MG63 (cell line): Measurements from ENCODE around the gene CUL7. TPM values are rescaled to one million over a fixed set of nuclear protein-coding genes. Genes with fewer than 3 reads are reported as not detected.
"Not testable (repeated sequence)": the region's sequence is repeated elsewhere in the genome, so short reads cannot be mapped to it uniquely, and the experiment has no call there.

Experiments used
- DNase-seq: peaks from one replicate; pipeline ENCODE4 v3.0.0-alpha.2; 2020
- H3K27me3 ChIP-seq: fragments of 250-450 bp; sonication (Bioruptor Pico); 2 replicates; pipeline ENCODE4 v1.5.1; 2020; ENCODE audit warnings: mild to moderate bottlenecking, moderate library complexity
- H3K36me3 ChIP-seq: fragments of 250-450 bp; sonication (Bioruptor Pico); 2 replicates; pipeline ENCODE4 v1.5.1; 2020; ENCODE audit warnings: mild to moderate bottlenecking, moderate library complexity
- H3K4me3 ChIP-seq: fragments of 250-450 bp; sonication (Bioruptor Pico); 2 replicates; pipeline ENCODE4 v1.5.1; 2020; ENCODE audit warnings: mild to moderate bottlenecking, moderate library complexity
- H3K9me3 ChIP-seq: fragments of 250-450 bp; sonication (Bioruptor Pico); 2 replicates; pipeline ENCODE4 v1.5.1; 2020; ENCODE audit warnings: mild to moderate bottlenecking, moderate library complexity
- total RNA-seq: library from RNA; depleted of rRNA; stranded (reverse); fragments of >200 nt; shearing (Covaris generic); gene quantifications from 2 replicates; pipeline ENCODE4 v1.2.3, GENCODE V29; 2014; ENCODE audit warnings: low replicate concordance; rRNA removed

Gene CUL7
- total RNA-seq, 1 experiment from 2014 or later: 10.8 TPM

GRCh38 chr6:43013097-43013842 lies 40.4 kb downstream of the CUL7 start:
- no peak for DNase-seq
- Histone ChIP-seq H3K36me3 (peaks cover 11% of the 10 kb centered on the region), H3K4me3 (peak overlapping the region; percentile 67), H3K9me3 (no peaks in the 10 kb centered on the region), H3K27me3 (no peaks in the 10 kb centered on the region)

GRCh38 chr6:43012364-43012763 lies 41.3 kb downstream of the CUL7 start:
- Histone ChIP-seq H3K9me3 (no peaks in the 10 kb centered on the region), H3K4me3 (peak overlapping the region; percentile 67), H3K27me3 (no peaks in the 10 kb centered on the region), H3K36me3 (peaks cover 11% of the 10 kb centered on the region)
- DNase-seq: no peak

- Histone ChIP-seq H3K36me3 (peaks cover 11% of the 10 kb centered on the region), H3K27me3 (no peaks in the 10 kb centered on the region), H3K4me3 (no peak overlapping the region), H3K9me3 (no peaks in the 10 kb centered on the region)
- DNase-seq: no peak
Measured at GRCh38 chr6:43011207-43011606, 42.4 kb downstream of the CUL7 start.

- Histone ChIP-seq H3K36me3 (peaks cover 11% of the 10 kb centered on the region), H3K27me3 (no peaks in the 10 kb centered on the region), H3K9me3 (no peaks in the 10 kb centered on the region), H3K4me3 (no peak overlapping the region)
- peak; percentile 18 for DNase-seq
Measured at GRCh38 chr6:43009124-43009523, 44.5 kb downstream of the CUL7 start.

GRCh38 chr6:43007126-43007525 lies 46.5 kb downstream of the CUL7 start:
- Histone ChIP-seq H3K9me3 (no peaks in the 10 kb centered on the region), H3K27me3 (no peaks in the 10 kb centered on the region), H3K36me3 (peaks cover 10% of the 10 kb centered on the region), H3K4me3 (no peak overlapping the region)
- no peak for DNase-seq

GRCh38 chr6:43006251-43006650 lies 47.4 kb downstream of the CUL7 start:
- no peaks in the 10 kb centered on the region for H3K9me3 ChIP-seq
- H3K4me3 ChIP-seq: no peak overlapping the region
- H3K36me3 ChIP-seq: peaks cover 1% of the 10 kb centered on the region
- no peaks in the 10 kb centered on the region for H3K27me3 ChIP-seq
- no peak for DNase-seq

- Histone ChIP-seq H3K36me3 (no peaks in the 10 kb centered on the region; the same call in 1 of the 2 replicates), H3K9me3 (no peaks in the 10 kb centered on the region)
Measured at GRCh38 chr6:43005844-43006243, 47.8 kb downstream of the CUL7 start.

GRCh38 chr6:43001843-43002242 lies 51.8 kb downstream of the CUL7 start:
- Histone ChIP-seq H3K4me3 (no peak overlapping the region), H3K27me3 (no peaks in the 10 kb centered on the region), H3K36me3 (no peaks in the 10 kb centered on the region), H3K9me3 (no peaks in the 10 kb centered on the region)
- no peak for DNase-seq

More at GRCh38 chr6:43005844-43006243, 47.8 kb downstream of the CUL7 start:
- Histone ChIP-seq H3K4me3 (no peak overlapping the region), H3K27me3 (no peaks in the 10 kb centered on the region)
- DNase-seq: no peak

- H3K36me3 ChIP-seq, H3K27me3 ChIP-seq, H3K9me3 ChIP-seq, H3K4me3 ChIP-seq, DNase-seq: not testable (repeated sequence)
Measured at GRCh38 chr6:42998205-42998604, 55.4 kb downstream of the CUL7 start.

- no peaks in the 10 kb centered on the region for H3K9me3 ChIP-seq
- H3K27me3 ChIP-seq: no peaks in the 10 kb centered on the region
- H3K4me3 ChIP-seq: no peak overlapping the region
- DNase-seq: no peak
- no peaks in the 10 kb centered on the region for H3K36me3 ChIP-seq
Measured at GRCh38 chr6:42996513-42996912, 57.1 kb downstream of the CUL7 start.

GRCh38 chr6:42993445-42993844 lies 60.2 kb downstream of the CUL7 start:
- H3K36me3 ChIP-seq: no peaks in the 10 kb centered on the region
- no peaks in the 10 kb centered on the region for H3K27me3 ChIP-seq
- no peak overlapping the region for H3K4me3 ChIP-seq
- no peaks in the 10 kb centered on the region for H3K9me3 ChIP-seq
- no peak for DNase-seq

GRCh38 chr6:42989923-42990322 lies 63.7 kb downstream of the CUL7 start:
- no peak overlapping the region for H3K4me3 ChIP-seq
- DNase-seq: no peak
- no peaks in the 10 kb centered on the region for H3K36me3 ChIP-seq
- H3K27me3 ChIP-seq: no peaks in the 10 kb centered on the region
- no peaks in the 10 kb centered on the region for H3K9me3 ChIP-seq

- Histone ChIP-seq H3K36me3 (no peaks in the 10 kb centered on the region), H3K4me3 (no peak overlapping the region), H3K27me3 (no peaks in the 10 kb centered on the region), H3K9me3 (no peaks in the 10 kb centered on the region)
- no peak for DNase-seq
Measured at GRCh38 chr6:42988486-42989020, 65.1 kb downstream of the CUL7 start.

Other genes starting within 250 kb of the CUL7 start
- 73.0 and 90.1 TPM in 2 replicates for gene RPL7L1, start 174.2 kb downstream of the CUL7 start, total RNA-seq
- not detected in 2 replicates for gene PTCRA, start 137.8 kb downstream of the CUL7 start, total RNA-seq
- gene CNPY3, start 124.4 kb downstream of the CUL7 start, total RNA-seq: 25.2 and 27.2 TPM in 2 replicates
- not detected in 2 replicates for gene GNMT, start 93.1 kb downstream of the CUL7 start, total RNA-seq
- 17.7 and 33.5 TPM in 2 replicates for gene PEX6, start 74.7 kb downstream of the CUL7 start, total RNA-seq
- 27.4 and 37.3 TPM in 2 replicates for gene PPP2R5D, start 69.3 kb downstream of the CUL7 start, total RNA-seq
- gene MEA1, start 39.9 kb downstream of the CUL7 start, total RNA-seq: 62.9 and 75.6 TPM in 2 replicates
- gene KLHDC3, start 39.6 kb downstream of the CUL7 start, total RNA-seq: 34.4 and 51.7 TPM in 2 replicates
- 45.4 and 73.7 TPM in 2 replicates for gene RRP36, start 32.2 kb downstream of the CUL7 start, total RNA-seq
- 31.0 and 54.7 TPM in 2 replicates for gene MRPL2, start 5.6 kb upstream of the CUL7 start, total RNA-seq
- gene KLC4, start 5.8 kb upstream of the CUL7 start, total RNA-seq: 16.6 and 44.3 TPM in 2 replicates
- 45.0 and 57.3 TPM in 2 replicates for gene PTK7, start 22.5 kb upstream of the CUL7 start, total RNA-seq
- gene SRF, start 117.4 kb upstream of the CUL7 start, total RNA-seq: 20.9 and 22.8 TPM in 2 replicates
- 6.2 and 47.2 TPM in 2 replicates for gene CUL9, start 128.3 kb upstream of the CUL7 start, total RNA-seq
- 30.8 and 43.0 TPM in 2 replicates for gene DNPH1, start 175.6 kb upstream of the CUL7 start, total RNA-seq
- gene TTBK1, start 189.6 kb upstream of the CUL7 start, total RNA-seq: not detected in 2 replicates
- gene SLC22A7, start 244.4 kb upstream of the CUL7 start, total RNA-seq: not detected in 2 replicates